BLaER1 treated with 17β-estradiol and CSF1 and Interleukin-3, amounts not matched to agents 10 nM and 100 nM (cell line): Measurements from ENCODE around the gene DOCK10.

Source experiments
- H3K27ac ChIP-seq, 11 experiments: shearing (Covaris generic); formaldehyde crosslinking; 2 replicates each; pipeline ENCODE4 v1.8.1; 2022
- H3K27me3 ChIP-seq, 11 experiments: shearing (Covaris generic); formaldehyde crosslinking; 2 replicates each; pipeline ENCODE4 v1.8.1; 2022
- H3K36me3 ChIP-seq, 11 experiments: shearing (Covaris generic); formaldehyde crosslinking; 2 replicates each; pipeline ENCODE4 v1.8.1; 2022
- H3K4me1 ChIP-seq, 10 experiments: shearing (Covaris generic); formaldehyde crosslinking; 2 replicates each; pipeline ENCODE4 v1.8.1; 2022
- H3K4me2 ChIP-seq, 11 experiments: shearing (Covaris generic); formaldehyde crosslinking; 2 replicates each; pipeline ENCODE4 v1.8.1; 2022
- H3K4me3 ChIP-seq, 10 experiments: shearing (Covaris generic); formaldehyde crosslinking; 2 replicates each; pipeline ENCODE4 v1.8.1; 2022
- H3K9ac ChIP-seq, 11 experiments: shearing (Covaris generic); formaldehyde crosslinking; 2 replicates each; pipeline ENCODE4 v1.8.1; 2022
- H3K9me3 ChIP-seq, 11 experiments: shearing (Covaris generic); formaldehyde crosslinking; replicated peaks in 1 of 11; 2 replicates each; pipeline ENCODE4 v1.8.1; 2022
- H4K20me1 ChIP-seq, 11 experiments: shearing (Covaris generic); formaldehyde crosslinking; 2 replicates each; pipeline ENCODE4 v1.8.1; 2022
- Cebpa-rat ChIP-seq, 11 experiments: shearing (Covaris generic); IDR thresholded peaks; 2 replicates each; pipeline ENCODE4 v1.8.1; 2022

Gene DOCK10

GRCh38 chr2:225041851-225042799 lies at the start of gene DOCK10:
Gene DOCK10, minus strand, starts transcription at chr2:225042468. Its CDS starts 94 bp downstream, at chr2:225042374.
- H4K20me1 ChIP-seq: peaks cover 0 to 14% (median 5%) of the 10 kb centered on the region in 11 experiments; a peak in 9 of 22 replicates
- peak within 1 kb of the TSS; percentile 74 to 88 (median 83) for H3K9ac ChIP-seq
- H3K36me3 ChIP-seq: no peaks in the 10 kb centered on the region; a peak in 3 of 22 replicates
- no peaks in the 10 kb centered on the region for H3K9me3 ChIP-seq
- no peak for TF ChIP-seq Cebpa-rat (IDR thresholded peaks at IDR 0.05)
- H3K4me1 ChIP-seq: peaks cover 18 to 32% (median 26%) of the 10 kb centered on the region in 10 experiments
- peak within 1 kb of the TSS; percentile 75 to 93 (median 85) for H3K4me3 ChIP-seq
- H3K4me2 ChIP-seq: peak within 1 kb of the TSS; percentile 81 to 97 (median 87)
- peak within 1 kb of the TSS; percentile 42 to 87 (median 79); a peak in 21 of 22 replicates for H3K27ac ChIP-seq
- peaks cover 19 to 27% (median 22%) of the 10 kb centered on the region in 11 experiments; a peak in 19 of 22 replicates for H3K27me3 ChIP-seq

- Histone ChIP-seq H3K4me2 (no peak overlapping the region), H4K20me1 (no peaks in the 10 kb centered on the region), H3K27ac (no peak overlapping the region), H3K4me3 (no peak overlapping the region), H3K9me3 (no peaks in the 10 kb centered on the region), H3K4me1 (0 out of 20 replicates have a peak, but pooled peaks cover 0 to 3% (median 0%) of the 10 kb centered on the region in 10 experiments), H3K27me3 (no peaks in the 10 kb centered on the region), H3K36me3 (no peaks in the 10 kb centered on the region), H3K9ac (no peak overlapping the region)
- no peak for TF ChIP-seq Cebpa-rat (IDR thresholded peaks at IDR 0.05)
Observed at GRCh38 chr2:225091336-225091735, 49.1 kb upstream of the DOCK10 start.

DNA sequence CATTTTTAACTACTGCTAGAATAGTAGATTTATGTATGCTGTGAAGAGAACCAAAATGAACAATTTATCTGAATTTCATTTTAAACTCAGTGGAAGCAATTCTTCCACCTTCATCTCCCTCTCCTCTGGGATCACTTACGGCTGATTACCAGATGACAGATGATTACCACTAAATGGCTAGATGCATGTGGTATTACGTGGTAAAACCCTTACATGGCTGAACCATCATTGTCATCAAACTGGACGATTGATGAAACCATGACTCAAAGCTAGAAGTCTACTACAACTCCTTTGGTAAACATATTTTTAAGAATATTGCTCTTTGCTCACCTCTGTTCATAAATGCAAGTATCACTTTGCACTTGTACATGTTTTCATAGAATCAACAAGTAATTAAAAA lies 48.5 kb upstream of the DOCK10 start:
- Histone ChIP-seq H3K4me3 (no peak overlapping the region), H3K9ac (no peak overlapping the region), H3K27ac (no peak overlapping the region), H4K20me1 (no peaks in the 10 kb centered on the region), H3K27me3 (no peaks in the 10 kb centered on the region), H3K4me2 (no peak overlapping the region), H3K9me3 (no peaks in the 10 kb centered on the region), H3K36me3 (no peaks in the 10 kb centered on the region), H3K4me1 (0 out of 20 replicates have a peak, but pooled peaks cover 0 to 3% (median 0%) of the 10 kb centered on the region in 10 experiments)
- TF ChIP-seq Cebpa-rat (IDR thresholded peaks at IDR 0.05): no peak

DNA sequence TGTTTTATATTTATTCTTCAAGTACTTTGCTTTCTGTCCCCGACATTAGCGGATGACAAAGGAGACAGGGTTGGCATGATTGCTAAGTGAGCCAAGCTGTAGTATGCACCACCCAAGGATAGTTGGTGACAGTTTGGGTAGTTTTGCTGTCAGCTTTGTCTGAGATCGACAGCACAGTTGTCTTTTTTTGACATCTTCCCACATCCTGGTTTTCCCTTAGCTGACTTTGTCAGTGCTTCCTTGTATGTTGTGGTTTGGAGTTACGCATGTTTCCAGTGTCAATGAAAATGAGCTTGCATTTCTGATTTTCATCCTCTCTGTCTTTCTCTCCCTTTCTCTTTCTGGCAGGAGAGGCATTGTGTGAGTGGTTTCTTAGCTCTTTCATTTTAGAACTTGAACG lies 44.6 kb upstream of the DOCK10 start:
- no peak for TF ChIP-seq Cebpa-rat (IDR thresholded peaks at IDR 0.05)

DNA sequence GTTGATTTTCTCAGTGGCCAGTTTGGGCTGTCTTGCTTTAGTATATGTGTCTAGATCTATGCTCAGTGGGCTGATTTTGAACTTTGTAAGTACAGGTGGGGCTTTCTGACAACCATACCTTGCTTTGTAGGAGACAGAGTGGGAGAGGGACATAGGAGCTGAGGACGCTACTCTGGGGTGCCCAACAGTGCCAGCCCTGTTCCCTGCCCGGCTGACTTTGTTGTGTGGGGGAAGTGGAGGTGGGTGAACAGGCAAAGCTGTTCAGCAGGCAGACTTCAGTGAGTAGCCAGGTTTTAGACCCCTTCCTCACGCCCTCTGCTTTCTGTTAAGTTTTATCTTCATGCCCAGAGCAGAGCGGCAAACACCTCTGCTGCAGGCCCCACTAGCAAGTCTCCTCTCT lies 44.2 kb upstream of the DOCK10 start:
- Histone ChIP-seq H3K9me3 (no peaks in the 10 kb centered on the region), H3K27ac (no peak overlapping the region), H4K20me1 (no peaks in the 10 kb centered on the region), H3K36me3 (no peaks in the 10 kb centered on the region), H3K4me3 (no peak overlapping the region), H3K9ac (no peak overlapping the region), H3K4me1 (0 out of 20 replicates have a peak, but pooled peaks cover 0 to 3% (median 0%) of the 10 kb centered on the region in 10 experiments), H3K4me2 (no peak overlapping the region), H3K27me3 (no peaks in the 10 kb centered on the region)
- no peak for TF ChIP-seq Cebpa-rat (IDR thresholded peaks at IDR 0.05)

More for the DNA sequence above, 44.6 kb upstream of the DOCK10 start:
- no peak overlapping the region for H3K27ac ChIP-seq
- H3K9ac ChIP-seq: no peak overlapping the region
- H4K20me1 ChIP-seq: no peaks in the 10 kb centered on the region
- H3K27me3 ChIP-seq: no peaks in the 10 kb centered on the region
- H3K4me2 ChIP-seq: no peak overlapping the region
- H3K36me3 ChIP-seq: no peaks in the 10 kb centered on the region
- H3K4me1 ChIP-seq: 0 out of 20 replicates have a peak, but pooled peaks cover 0 to 3% (median 0%) of the 10 kb centered on the region in 10 experiments
- no peaks in the 10 kb centered on the region for H3K9me3 ChIP-seq
- no peak overlapping the region for H3K4me3 ChIP-seq

- H3K4me2 ChIP-seq: no peak overlapping the region
- H3K27ac ChIP-seq: no peak overlapping the region
- H3K4me3 ChIP-seq: no peak overlapping the region
- 0 out of 20 replicates have a peak, but pooled peaks cover 0 to 3% (median 0%) of the 10 kb centered on the region in 10 experiments for H3K4me1 ChIP-seq
- H3K9me3 ChIP-seq: no peaks in the 10 kb centered on the region
- H3K27me3 ChIP-seq: no peaks in the 10 kb centered on the region
- H4K20me1 ChIP-seq: no peaks in the 10 kb centered on the region
- no peak overlapping the region for H3K9ac ChIP-seq
- no peaks in the 10 kb centered on the region for H3K36me3 ChIP-seq
- TF ChIP-seq Cebpa-rat (IDR thresholded peaks at IDR 0.05): no peak
Observed at GRCh38 chr2:225083276-225083675, 41.0 kb upstream of the DOCK10 start.

DNA sequence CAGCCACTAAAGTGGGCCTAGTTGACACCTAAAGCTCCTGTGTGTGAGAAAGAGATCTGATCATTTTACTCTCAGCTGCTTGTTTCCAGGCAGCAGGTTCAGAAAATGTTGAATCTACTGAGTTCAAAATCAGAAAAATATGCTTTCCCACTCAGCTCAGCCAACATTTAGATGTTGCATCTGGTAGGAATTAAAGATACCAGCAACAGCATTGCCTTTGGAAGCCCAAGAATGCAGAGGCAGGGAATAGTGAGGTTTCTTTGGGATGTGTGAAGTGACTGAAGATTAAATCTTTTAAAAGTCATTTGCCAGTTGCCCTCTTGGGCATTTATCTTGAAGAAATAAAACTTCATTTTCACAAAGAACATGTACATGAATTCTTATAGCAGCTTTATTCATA lies 33.9 kb upstream of the DOCK10 start:
- no peaks in the 10 kb centered on the region for H3K27me3 ChIP-seq
- H3K4me1 ChIP-seq: peaks cover 0 to 11% (median 4%) of the 10 kb centered on the region in 10 experiments; a peak in 5 of 20 replicates
- no peak for TF ChIP-seq Cebpa-rat (IDR thresholded peaks at IDR 0.05)
- no peak overlapping the region for H3K27ac ChIP-seq
- no peaks in the 10 kb centered on the region for H3K9me3 ChIP-seq
- no peaks in the 10 kb centered on the region for H4K20me1 ChIP-seq
- H3K4me3 ChIP-seq: no peak overlapping the region
- no peak overlapping the region for H3K4me2 ChIP-seq
- H3K36me3 ChIP-seq: no peaks in the 10 kb centered on the region
- no peak overlapping the region for H3K9ac ChIP-seq

GRCh38 chr2:225074919-225075681 lies 32.8 kb upstream of the DOCK10 start:
- no peaks in the 10 kb centered on the region for H3K9me3 ChIP-seq
- H3K4me2 ChIP-seq: peak overlapping the region in 1 of 11 experiments; percentile 22; a peak in 2 of 22 replicates

GRCh38 chr2:225074366-225074765 lies 32.1 kb upstream of the DOCK10 start:
- no peak for TF ChIP-seq Cebpa-rat (IDR thresholded peaks at IDR 0.05)
- H4K20me1 ChIP-seq: no peaks in the 10 kb centered on the region

More at GRCh38 chr2:225074919-225075681, 32.8 kb upstream of the DOCK10 start:
- H3K27ac ChIP-seq: no peak overlapping the region
- no peak for TF ChIP-seq Cebpa-rat (IDR thresholded peaks at IDR 0.05)
- H4K20me1 ChIP-seq: no peaks in the 10 kb centered on the region
- no peak overlapping the region for H3K4me3 ChIP-seq
- no peaks in the 10 kb centered on the region for H3K27me3 ChIP-seq
- peaks cover 0 to 11% (median 4%) of the 10 kb centered on the region in 10 experiments; a peak in 9 of 20 replicates for H3K4me1 ChIP-seq
- H3K36me3 ChIP-seq: no peaks in the 10 kb centered on the region
- no peak overlapping the region for H3K9ac ChIP-seq

More at GRCh38 chr2:225074366-225074765, 32.1 kb upstream of the DOCK10 start:
- H3K9me3 ChIP-seq: 0 out of 22 replicates have a peak, but pooled peaks cover 0 to 3% (median 0%) of the 10 kb centered on the region in 11 experiments
- peak overlapping the region in 2 of 11 experiments; percentile 11 to 32; a peak in 2 of 22 replicates for H3K4me2 ChIP-seq
- H3K36me3 ChIP-seq: no peaks in the 10 kb centered on the region
- H3K4me1 ChIP-seq: peaks cover 0 to 18% (median 4%) of the 10 kb centered on the region in 10 experiments; a peak in 9 of 20 replicates
- no peak overlapping the region for H3K27ac ChIP-seq
- H3K9ac ChIP-seq: no peak overlapping the region
- H3K27me3 ChIP-seq: no peaks in the 10 kb centered on the region
- H3K4me3 ChIP-seq: no peak overlapping the region
